SIG-M5 treated with dmso at 0.1 percent for 504 hours (cell line): ENCODE data around the gene GNRH2.
A peak's percentile ranks its signal among the peaks of the same experiment; 100 is the strongest.
"Not testable (repeated sequence)": the region's sequence is repeated elsewhere in the genome, so short reads cannot be mapped to it uniquely, and the experiment has no call there.

Experiments used
- DNase-seq: peaks from one replicate; lab custom pipeline; 2025; ENCODE audit not compliant: unreplicated experiment; lab: John Stamatoyannopoulos, UW

Gene GNRH2, protein sequence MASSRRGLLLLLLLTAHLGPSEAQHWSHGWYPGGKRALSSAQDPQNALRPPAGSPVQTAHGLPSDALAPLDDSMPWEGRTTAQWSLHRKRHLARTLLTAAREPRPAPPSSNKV

DNA sequence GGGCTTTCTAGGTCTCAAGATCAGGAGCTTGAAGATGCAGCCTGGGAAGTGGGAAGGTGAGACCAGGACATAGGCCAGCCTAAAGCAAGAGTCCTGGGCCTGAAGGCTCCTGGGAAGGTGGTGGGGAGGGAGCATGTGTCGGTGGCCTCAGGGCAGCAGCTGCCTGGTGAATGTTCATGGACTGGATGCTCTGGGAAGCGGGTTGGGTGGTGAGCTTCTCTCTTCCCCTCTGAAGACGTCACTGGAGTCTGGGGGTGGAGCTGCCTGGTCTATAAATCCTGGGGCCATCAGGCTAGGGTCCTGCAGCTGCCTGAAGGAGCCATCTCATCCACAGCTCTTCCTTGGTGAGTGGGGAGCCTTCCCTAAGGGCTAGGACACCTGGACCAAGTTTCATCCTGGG, at the start of gene GNRH2:
Gene GNRH2, plus strand, starts transcription at position 301 of the 400 bp plus-strand sequence. CDS start 793 bp downstream, outside the sequence.
- DNase-seq, result no peak

DNA sequence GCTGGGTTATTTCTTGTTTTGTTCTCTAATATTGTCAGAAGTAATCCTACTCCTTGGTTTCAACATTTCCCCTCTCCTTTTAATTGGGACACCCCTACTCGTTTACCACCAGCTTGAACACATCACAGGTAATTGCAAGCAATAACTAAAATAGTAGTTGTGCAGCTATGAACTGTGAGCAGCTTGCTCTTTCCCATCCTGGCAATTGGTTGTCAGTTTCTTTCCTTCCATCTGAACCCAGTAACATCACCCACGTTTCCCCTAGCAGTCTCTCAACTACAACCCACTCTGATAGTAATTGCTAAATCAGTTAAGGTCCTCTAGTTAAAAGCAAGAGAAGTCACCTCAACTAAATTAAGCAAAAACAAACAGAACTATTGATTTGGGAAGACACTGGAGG, 47.6 kb upstream of the GNRH2 start:
- no peak for DNase-seq

DNA sequence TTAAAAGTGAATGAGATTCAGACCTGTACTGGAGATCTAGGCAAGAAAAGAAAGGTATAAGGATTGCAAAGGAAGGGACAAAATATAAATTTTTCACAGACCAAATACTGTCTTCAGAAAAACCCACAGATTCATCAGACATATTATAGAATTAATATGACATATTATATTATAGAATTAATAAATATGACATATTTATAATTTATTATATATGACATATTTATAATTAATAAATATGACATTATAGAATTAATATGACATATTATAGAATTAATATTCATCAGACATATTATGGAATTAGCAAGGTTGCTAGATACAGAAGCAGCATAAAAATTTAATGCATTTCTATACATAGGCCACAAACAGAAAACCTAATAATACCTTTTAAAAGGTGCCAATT, 44.7 kb upstream of the GNRH2 start:
- DNase-seq, result no peak

DNA sequence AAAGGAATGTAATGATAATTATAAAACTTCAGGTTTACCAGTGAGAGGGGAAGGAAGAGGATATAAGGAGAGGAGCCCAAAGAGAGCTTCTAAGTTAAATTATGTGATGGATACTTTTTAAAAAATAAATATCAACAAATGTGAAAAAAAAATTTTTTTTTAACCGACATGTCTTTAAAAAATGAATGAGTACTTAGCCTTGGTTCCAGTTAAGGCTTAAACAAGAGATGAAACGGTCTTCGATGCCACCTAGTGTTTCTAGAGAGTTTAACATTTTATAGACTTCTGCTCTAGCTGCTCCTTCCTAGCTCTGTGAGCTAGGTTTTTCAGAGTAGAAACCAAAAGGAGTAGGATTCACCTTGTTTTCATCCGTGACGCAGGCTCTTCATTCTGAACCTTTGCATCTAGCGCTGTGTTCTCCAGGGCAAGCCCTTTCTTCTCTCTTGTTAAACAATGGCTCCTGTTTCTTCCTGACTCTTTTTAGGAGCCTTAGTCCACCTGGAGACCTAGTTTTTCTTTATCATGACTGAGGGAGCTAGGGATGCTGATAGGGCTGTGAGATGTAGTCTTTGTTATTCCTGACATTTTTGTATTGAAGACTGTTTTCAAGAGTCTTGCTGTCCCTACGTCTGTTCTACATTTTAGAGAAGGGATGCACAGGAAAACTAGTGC, 42.4 kb upstream of the GNRH2 start:
- peak; percentile 80 for DNase-seq

DNA sequence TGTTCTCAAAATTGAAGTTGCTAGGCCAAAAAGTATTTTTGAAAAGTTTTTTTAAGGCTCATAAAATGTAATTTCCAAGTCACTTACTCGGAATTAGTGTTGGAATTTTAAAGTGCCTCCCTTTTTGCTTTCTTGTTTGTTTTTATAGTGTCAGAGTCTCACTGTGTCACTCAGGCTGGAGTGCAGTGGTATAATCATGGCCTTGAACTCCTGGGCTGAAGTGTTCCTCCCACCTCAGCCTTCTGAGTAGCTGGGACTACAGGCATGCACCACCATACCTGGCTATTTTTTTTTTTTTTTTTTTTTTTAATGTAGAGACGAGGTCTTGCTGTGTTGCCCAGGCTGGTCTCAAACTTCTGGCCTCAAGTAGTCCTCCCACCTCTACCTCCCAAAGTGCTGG, 40.0 kb upstream of the GNRH2 start:
- no peak for DNase-seq

DNA sequence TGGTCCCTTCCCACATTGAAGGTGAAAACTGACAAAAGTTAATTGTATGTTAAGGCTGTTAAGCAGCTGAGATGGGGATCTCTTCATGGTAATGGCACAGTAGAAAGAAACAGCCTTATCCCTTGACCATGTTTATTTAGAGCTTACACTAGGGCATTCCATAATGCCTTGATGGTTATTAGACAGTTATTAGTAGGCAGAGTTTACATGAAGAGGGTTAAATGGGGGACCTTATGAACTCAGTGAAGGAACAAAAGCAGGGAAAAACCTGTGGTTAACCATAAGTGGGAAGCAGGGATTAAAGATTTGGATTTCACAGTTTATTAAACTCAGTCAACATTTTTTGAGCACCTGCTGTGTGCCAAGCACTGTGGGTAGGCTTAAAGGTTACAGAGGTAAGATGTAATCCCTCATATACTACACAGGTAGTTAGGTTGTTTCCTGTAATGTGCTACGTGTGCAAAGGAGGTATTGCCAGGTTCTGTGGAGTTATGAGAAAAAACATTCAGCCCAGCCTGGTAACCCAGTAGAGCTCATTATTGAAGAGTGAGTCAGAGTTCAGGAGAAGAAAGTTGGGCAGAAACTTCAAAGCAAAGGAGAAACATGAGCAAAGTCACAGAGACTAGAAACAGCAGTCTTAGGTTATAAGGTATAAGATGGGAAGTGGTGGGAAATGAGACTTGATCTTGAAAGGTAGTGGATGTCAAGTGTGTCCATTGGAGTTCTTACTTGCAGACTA, 32.3 kb upstream of the GNRH2 start:
- no peak for DNase-seq

DNA sequence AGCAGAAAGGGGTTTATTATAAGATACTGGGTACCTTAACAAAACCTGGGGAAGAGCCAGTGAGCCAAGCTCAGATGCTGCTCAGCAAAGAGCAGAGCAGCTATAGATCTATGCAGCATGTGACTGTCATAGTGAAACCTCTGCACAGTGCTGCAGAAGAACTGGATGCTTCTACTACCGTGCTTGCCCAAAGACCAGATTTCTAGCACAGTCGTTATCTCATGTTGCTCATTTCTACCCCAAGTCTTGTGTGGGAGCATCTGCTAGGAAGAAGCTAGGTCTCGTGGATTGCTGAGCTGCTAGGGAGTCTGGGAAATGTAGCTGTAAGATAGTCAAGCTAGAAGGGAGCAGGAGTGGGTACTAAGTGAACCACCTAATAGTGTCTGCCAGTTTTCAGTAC, 31.7 kb upstream of the GNRH2 start:
- no peak for DNase-seq

DNA sequence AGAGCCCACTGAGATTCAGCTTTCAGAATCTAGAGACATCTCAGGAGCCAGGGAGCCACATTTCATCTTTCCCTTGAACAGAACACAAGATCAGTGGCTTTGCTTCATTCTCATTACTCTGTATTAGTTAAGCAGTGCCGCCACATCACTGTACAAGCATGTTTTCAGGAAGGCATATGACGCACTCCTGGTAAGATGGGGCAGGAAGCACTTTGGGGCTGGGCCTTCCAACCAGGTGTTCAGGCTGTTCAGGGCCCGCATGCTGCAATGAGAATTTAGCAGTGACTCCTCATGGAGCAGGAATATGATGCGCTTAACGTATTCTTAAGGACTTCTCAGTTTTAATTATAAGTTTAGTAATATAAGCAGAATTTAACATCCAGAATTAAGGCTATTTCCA, 29.7 kb upstream of the GNRH2 start:
- no peak for DNase-seq

DNA sequence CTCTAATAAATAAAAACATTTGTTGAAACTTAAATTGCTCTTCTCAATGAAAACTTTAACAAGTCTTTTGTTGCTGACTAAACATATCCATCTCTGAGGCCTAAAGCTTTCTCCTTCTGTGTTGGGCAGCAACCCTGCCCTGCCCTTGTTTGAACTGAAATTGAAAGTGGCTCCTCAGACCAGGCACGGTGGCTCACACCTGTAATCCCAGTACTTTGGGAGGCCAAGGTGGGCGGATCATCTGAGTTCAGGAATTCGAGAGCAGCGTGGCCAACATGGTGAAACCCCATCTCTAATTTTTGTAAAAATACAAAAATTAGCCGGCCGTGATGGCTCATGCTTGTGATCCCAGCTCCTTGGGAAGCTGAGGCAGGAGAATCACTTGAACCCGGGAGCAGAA, 29.2 kb upstream of the GNRH2 start:
- no peak for DNase-seq

DNA sequence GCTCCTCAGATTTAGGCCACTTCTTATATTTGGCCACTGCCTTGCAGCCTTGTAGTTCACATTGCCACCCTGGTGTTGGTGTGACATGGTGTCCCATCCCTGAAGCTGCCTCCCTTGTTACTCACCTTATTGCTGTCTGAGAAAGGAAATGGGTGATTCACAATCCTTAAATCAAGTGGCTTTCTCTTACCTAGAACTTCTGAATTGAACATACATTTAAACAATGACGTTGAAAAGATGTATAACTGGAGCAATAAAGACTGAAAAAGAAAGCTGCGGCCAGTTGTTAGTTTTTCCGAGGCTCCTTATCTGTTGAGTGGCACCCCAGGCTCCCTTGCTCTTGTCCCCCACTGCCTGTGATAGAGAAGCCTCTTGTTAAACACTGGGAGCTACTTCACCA, 28.8 kb upstream of the GNRH2 start:
- no peak for DNase-seq

DNA sequence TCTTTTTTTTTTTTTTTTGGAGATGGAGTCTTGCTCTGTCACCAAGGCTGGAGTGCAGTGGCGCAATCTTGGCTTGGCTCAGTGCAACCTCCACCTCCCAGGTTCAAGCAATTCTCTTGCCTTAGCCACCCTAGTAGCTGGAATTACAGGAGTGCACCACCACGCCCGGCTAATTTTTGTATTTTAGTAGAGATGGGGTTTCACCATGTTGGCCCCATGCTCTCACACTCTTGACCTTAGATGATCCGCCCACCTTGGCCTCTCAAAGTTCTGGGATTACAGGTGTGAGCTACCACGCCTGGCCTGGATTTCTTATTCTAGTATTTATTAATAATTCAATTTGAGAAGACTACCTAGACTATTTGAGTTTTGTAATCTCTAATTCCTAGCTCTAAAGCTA, 28.1 kb upstream of the GNRH2 start:
- not testable (repeated sequence) for DNase-seq

DNA sequence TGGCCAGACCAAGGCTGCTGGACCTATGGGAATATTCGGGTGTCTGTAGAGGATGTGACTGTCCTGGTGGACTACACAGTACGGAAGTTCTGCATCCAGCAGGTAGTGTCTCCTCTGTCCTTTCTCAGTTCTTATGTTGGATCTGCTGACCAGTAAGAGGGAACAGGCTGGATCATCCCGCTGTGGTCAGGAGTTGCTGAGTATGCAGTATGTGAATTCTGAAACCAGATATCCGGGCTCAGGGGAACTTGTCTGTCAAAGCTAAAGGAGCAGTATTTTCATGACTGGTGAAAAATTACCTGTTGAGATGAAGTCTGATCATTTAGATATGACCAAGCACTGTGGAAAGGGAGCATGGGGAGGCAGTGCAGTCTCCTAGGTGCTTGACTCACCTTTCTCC, 22.1 kb upstream of the GNRH2 start:
- no peak for DNase-seq

DNA sequence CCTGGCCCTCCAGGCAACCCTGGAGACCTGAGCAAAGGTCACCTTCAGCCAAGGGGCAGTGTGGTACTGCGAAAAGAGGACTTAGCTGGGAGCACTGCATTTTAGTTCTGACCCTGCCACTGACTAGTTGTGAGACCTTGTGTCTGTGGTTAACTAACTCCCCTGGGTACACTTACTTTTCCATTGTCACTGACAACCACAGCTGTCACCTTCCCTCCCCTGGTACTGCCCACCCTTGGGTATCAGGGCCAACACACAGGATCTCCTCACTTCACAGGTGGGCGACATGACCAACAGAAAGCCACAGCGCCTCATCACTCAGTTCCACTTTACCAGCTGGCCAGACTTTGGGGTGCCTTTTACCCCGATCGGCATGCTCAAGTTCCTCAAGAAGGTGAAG, 21.6 kb upstream of the GNRH2 start:
- no peak for DNase-seq

DNA sequence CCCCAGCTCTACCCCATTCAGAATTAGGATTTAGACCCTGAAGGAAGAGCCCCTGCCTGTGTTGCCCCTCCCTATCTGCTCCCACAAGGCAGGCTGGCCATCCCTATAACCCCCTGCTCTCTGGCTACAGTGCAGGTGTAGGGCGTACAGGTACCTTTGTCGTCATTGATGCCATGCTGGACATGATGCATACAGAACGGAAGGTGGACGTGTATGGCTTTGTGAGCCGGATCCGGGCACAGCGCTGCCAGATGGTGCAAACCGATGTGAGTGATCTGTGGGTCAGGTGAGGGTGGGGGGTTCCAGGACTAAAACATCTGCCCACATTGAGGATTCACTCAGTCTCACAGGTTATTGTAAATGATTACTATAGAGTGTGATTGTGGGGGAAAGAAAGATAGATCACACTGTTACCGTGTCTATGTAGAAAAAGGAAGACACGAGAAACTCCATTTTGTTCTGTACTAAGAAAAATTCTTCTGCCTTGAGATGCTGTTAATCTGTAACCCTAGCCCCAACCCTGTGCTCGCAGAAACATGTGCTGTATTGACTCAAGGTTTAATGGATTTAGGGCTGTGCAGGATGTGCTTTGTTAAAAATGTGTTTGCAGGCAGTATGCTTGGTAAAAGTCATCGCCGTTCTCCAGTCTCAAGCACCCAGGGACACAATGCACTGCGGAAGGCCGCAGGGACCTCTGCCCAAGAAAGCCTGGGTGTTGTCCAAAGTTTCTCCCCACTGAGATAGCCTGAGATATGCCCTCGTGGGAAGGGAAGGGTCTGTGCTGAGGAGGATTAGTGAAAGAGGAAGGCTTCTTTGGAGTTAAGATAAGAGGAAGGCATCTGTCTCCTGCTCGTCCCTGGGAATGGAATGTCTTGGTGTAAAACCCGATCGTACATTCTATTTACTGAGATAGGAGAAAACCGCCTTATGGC, 20.6 kb upstream of the GNRH2 start:
- not testable (repeated sequence) for DNase-seq

DNA sequence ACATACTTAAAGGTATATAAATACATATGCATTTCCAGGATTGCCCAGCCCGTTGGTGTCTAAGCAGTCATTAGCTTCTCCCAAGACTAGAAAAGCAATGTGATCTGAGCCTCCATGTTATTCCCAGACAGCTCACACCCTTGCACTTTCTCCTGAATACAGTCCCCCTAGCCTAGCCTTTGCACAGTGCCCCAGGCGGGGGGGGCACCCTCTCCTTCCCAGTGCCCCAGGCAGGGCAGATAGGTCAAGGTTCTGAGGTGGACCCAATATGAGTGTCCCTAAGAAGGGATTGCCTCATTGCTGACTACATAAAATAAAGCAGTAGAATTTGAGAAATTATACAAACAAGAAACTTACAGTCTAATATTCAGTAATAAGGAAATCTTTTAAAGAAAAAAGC, 15.4 kb upstream of the GNRH2 start:
- no peak for DNase-seq

DNA sequence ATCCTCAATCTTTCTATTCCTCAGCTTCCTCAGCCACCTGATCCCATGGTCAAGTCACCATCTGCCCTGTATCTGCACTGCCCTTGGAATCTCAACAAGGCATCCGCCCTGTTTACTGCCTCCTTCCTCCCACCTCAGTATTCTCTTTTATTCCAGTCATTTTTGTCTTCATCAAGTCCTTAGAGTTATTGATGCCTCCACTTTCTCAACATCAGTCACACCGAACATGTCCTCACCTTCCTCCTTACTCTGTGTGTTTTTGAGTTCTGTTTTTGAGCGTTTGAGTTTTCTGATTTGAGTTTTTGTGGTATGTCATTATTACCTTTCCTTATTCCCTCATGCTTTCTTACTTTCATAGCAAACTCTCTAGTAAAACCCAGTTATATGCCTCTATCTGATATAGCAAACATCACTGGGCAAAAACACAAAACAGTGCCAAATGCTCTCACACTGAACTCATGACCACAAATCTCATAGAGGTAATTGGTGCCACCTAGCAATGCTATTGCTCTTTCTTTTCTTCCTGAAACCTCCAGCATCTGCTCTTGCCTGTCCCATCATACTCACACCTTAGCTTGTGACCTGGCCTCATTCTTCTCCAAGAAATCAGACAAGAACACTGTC, 11.8 kb upstream of the GNRH2 start:
- no peak for DNase-seq

DNA sequence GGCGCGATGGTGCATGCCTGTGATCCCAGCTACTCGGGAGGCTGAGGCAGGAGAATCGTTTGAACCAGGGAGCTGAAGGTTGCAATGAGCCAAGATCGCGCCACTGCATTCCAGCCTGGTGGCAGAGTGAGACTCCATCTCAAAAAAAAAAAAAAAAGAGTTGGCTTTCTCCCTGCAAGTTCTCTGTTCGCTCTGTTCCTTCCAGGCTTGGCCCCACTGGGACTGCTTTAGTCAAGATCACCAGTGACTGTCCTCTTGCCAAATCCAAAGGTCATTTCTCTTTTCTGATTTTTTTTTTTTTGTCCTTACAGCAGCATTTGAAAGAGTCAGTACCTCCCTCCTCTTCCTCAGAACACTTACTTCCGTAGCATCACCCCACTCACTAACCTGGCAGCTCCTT, 10.8 kb upstream of the GNRH2 start:
- no peak for DNase-seq

DNA sequence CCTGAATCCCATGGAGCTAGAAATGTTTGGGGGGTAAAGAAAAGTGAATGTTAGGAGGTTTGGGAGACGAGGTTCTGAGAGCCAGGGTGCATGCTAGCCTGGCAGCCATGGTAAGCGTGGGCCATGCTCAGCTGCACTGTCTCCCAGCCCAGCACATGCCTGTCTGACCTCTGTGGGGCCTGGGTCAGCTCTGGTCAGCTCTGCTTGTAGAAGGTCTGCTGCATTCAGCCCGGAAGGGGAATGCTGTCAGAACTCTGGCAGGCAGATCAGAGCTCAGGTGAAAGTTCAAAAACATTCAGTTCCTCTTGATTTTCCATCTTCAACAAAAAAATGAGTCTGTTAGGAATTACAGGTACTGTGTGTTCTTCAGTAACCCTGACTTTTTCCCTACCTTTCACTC, 5.8 kb upstream of the GNRH2 start:
- DNase-seq, result no peak

DNA sequence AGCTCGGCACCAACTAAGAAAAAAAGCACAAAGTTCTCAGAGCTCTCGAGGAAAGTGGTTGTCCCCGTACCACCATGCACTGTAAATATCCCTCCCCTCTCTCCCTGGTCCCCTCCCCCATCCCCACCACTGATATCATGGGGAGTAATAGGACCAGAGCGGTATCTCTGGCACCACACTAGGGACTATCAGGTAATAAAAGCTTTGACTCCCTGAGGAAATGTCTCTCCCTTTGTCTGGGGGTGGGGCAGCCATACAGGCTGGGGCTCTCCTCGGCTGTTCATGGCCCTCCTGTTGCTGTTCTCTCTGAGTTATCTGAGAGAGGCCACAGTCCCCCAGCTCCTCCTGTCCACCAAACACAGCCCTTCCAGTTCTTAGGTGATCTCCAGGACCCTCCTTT, 5.0 kb upstream of the GNRH2 start:
- no peak for DNase-seq

DNA sequence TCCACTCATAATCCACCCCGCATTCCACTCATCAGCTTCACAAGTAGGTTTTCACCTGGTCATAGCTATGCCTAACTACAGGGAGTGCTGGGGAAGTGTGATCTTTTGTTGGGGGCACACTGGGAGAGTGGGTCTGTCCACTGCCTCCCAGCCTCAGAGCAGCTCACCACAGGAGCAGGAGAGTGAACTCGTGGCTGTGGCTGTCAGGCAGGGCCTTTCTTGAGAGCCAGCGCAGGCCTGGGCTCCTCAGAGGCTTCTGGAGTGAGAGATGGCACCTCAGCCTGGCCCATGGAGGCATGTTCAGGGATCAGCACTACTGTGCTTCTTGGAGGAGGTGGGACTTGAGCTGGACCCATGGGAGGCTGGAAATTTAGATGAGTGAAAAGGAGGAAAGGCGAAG, 4.0 kb upstream of the GNRH2 start:
- no peak for DNase-seq

DNA sequence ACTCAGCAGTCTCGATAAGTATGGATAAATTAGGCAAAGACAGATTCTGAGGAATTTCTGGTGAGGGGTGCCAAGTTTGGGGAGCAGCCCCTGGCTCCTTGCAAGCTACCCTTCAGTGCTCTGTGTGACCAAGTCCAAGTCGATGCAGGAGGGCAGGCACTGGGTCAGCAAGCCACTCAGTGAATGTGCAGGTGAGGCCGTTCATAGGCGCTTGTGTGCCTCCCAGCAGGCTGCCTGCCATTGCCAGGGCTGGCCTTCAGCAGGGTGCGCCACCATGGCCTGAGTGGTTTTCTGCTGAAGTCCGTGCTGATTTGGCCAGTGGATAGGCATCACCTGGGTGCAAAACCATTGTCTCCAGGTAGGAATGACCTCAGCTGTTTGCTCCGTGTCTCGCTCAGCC, 3.3 kb upstream of the GNRH2 start:
- DNase-seq, result no peak
